GM10847 (cell line): ENCODE results near the gene DPM2.

Experiments
- POLR2A ChIP-seq: IDR thresholded peaks from 2 replicates; pipeline ENCODE4 v1.6.1; 2011; ENCODE audit not compliant: insufficient read length; ENCODE audit errors: extremely low read depth

DPM2 gene

GRCh38 chr9:127940593-127940992 lies 2.9 kb upstream of the DPM2 start:
- TF ChIP-seq POLR2A: no peak

- TF ChIP-seq POLR2A: no peak
Measured at GRCh38 chr9:127938298-127938690, 640 bp upstream of the DPM2 start.

GRCh38 chr9:127937056-127937387 lies 632 bp downstream of the DPM2 start:
- TF ChIP-seq POLR2A: no peak

GRCh38 chr9:127936347-127936852 lies 1.3 kb downstream of the DPM2 start:
- TF ChIP-seq POLR2A: no peak

- TF ChIP-seq POLR2A: no peak
Measured at GRCh38 chr9:127935765-127936221, 1.9 kb downstream of the DPM2 start.

- no peak for TF ChIP-seq POLR2A
Measured at GRCh38 chr9:127934986-127935385, 2.7 kb downstream of the DPM2 start.

GRCh38 chr9:127934248-127934647 lies 3.4 kb downstream of the DPM2 start:
- TF ChIP-seq POLR2A: no peak

GRCh38 chr9:127931092-127931881 lies 6.4 kb downstream of the DPM2 start:
- TF ChIP-seq POLR2A: no peak

GRCh38 chr9:127930231-127931091 lies 7.2 kb downstream of the DPM2 start, which contains the start of gene PIP5KL1:
PIP5KL1 (minus strand) TSS chr9:127930777; CDS start chr9:127930752, 25 bp downstream.
- no peak for TF ChIP-seq POLR2A

GRCh38 chr9:127929625-127929979 lies 8.1 kb downstream of the DPM2 start:
- TF ChIP-seq POLR2A: no peak

- no peak for TF ChIP-seq POLR2A
Measured at GRCh38 chr9:127928676-127929624, 8.7 kb downstream of the DPM2 start.

GRCh38 chr9:127927988-127928675 lies 9.5 kb downstream of the DPM2 start:
- TF ChIP-seq POLR2A: no peak

- TF ChIP-seq POLR2A: no peak
Measured at GRCh38 chr9:127927201-127927987, 10.3 kb downstream of the DPM2 start.

- no peak for TF ChIP-seq POLR2A
Measured at GRCh38 chr9:127926906-127927200, 10.8 kb downstream of the DPM2 start.
